ENCODE data around the gene ANO2. TPM values are rescaled to one million over a fixed set of nuclear protein-coding genes. Genes with fewer than 3 reads are reported as not detected.

The ANO2 gene
- total RNA-seq, 1 donor from 2014 or later, result 20.1 TPM

DNA sequence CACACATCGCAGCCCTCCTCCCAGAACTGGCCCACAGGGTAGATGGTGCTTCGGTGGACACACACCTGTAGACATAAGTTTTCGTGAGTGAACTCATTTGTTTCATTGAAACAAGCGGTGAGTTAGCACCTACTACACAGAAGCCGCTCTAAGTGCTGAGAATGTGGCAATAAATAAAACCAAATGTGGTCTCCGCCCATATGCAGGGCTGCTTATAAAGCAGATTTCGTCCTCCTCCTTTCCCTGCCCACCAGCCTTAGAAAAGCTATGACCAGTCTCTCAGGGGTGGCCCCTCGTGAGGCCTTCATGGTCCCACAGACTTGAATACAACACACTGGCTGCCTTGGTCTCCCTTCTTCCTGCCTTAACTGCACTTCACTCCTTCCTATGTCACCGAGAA, 31.1 kb upstream of the ANO2 start:
- Histone ChIP-seq H3K4me1 (no peaks in the 10 kb centered on the region), H3K9me3 (no peaks in the 10 kb centered on the region), H3K27me3 (no peaks in the 10 kb centered on the region), H3K36me3 (no peaks in the 10 kb centered on the region), H3K4me3 (no peak overlapping the region), H3K27ac (no peak overlapping the region)
- DNase-seq (ENCODE audit: low spot score in 2 of 2), result no peak
- intact Hi-C loops (cut with DNase I), result no loop called here
- TF ChIP-seq, protein P1, sequence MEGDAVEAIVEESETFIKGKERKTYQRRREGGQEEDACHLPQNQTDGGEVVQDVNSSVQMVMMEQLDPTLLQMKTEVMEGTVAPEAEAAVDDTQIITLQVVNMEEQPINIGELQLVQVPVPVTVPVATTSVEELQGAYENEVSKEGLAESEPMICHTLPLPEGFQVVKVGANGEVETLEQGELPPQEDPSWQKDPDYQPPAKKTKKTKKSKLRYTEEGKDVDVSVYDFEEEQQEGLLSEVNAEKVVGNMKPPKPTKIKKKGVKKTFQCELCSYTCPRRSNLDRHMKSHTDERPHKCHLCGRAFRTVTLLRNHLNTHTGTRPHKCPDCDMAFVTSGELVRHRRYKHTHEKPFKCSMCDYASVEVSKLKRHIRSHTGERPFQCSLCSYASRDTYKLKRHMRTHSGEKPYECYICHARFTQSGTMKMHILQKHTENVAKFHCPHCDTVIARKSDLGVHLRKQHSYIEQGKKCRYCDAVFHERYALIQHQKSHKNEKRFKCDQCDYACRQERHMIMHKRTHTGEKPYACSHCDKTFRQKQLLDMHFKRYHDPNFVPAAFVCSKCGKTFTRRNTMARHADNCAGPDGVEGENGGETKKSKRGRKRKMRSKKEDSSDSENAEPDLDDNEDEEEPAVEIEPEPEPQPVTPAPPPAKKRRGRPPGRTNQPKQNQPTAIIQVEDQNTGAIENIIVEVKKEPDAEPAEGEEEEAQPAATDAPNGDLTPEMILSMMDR (IDR thresholded peaks at IDR 0.05), result no peak

DNA sequence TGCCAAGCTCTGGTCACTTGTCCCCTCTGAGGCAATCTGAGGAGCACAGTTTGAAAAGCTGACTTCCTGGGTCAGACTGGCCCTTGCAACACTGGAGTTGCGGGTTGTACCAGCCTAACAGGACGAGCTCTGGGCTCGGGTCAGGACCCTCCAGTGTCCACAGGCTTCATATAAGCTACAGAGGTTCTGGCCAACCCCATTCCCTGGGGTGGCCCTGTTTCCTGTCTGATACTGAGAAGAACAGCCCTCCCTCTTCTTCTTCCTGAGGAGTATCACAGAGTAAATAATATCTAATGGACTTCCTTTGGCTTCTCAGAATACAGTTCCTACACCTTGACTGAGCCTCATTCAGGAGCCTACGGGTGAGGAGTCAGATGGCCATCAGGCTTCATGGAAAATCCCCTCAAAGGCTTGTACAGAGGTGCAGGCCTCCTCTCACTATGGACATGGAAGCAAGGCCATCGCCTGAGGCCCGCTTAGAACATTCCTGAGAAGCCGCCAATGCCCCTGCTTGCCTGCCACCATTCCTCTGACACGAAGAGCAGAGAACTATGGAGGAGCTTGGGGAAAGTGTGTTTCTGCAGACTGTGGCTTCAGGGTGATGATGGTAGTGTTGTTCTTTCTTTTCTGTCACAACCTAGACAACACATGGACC, 28.5 kb upstream of the ANO2 start:
- H3K4me3 ChIP-seq, result no peak overlapping the region
- H3K4me1 ChIP-seq, result no peaks in the 10 kb centered on the region
- H3K36me3 ChIP-seq, result no peaks in the 10 kb centered on the region
- H3K9me3 ChIP-seq, result no peaks in the 10 kb centered on the region
- intact Hi-C loops (cut with DNase I), result no loop called here
- no peak for DNase-seq (ENCODE audit: low spot score in 2 of 2)
- TF ChIP-seq, protein P1 (IDR thresholded peaks at IDR 0.05), result no peak
- no peak overlapping the region for H3K27ac ChIP-seq
- no peaks in the 10 kb centered on the region for H3K27me3 ChIP-seq

DNA sequence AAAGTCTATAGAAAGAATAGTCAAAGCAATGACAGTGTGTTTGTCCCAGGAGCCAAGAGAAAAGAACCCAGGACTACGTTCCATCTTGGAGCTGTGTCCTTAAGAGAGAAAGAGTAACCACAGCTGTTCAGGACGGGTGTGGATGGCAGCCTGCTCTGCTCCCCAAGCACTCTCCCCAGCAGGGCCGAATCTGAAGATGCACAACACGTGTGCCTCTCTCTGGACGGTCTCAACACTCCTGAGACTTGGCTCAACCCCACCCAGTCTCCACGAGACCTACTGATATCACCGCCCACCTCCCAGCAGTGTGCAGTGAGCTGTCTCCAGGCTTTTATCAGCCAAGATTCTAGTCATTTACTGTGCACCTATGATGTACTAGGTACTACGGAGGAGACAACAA, 27.3 kb upstream of the ANO2 start:
- H3K27ac ChIP-seq, result no peak overlapping the region
- DNase-seq (ENCODE audit: low spot score in 2 of 2), result no peak
- no peaks in the 10 kb centered on the region for H3K36me3 ChIP-seq
- no peaks in the 10 kb centered on the region for H3K9me3 ChIP-seq
- no peaks in the 10 kb centered on the region for H3K27me3 ChIP-seq
- H3K4me1 ChIP-seq, result no peaks in the 10 kb centered on the region
- intact Hi-C loops (cut with DNase I), result no loop called here
- TF ChIP-seq, protein P1 (IDR thresholded peaks at IDR 0.05), result no peak
- no peak overlapping the region for H3K4me3 ChIP-seq

DNA sequence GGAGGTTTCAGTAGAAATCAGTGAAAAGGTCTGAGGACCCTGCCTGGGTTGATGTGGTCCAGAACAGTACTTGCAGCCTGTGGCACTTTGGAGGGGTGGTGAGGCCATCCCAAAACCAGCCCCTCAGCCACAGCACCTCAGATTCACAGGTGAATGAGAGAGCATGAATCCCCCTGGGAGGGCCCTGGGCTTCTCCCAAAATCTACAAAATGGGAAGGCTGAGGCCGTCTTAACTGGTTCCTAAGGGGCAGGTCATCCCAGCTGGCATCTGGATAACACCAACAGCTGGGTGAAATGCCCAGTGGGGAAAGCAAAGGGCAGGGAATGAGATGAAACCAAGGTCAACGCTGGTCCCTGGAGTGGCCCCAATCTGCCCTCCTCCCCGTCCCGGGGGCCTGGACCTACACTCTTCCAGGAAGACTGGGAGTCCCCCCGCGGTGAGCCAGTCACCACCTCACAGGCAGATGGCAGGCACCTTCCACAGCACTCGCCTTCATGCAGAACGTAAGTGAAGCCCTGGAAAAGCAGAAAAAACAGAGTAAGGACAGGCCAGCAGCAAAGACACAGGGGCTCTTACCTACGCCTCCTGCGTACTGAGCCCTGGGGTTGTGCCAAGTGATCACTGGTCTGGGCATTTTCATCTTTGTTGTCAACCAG, 26.3 kb upstream of the ANO2 start:
- Histone ChIP-seq H3K27ac (no peak overlapping the region), H3K9me3 (no peaks in the 10 kb centered on the region), H3K36me3 (no peaks in the 10 kb centered on the region), H3K4me3 (no peak overlapping the region), H3K4me1 (no peaks in the 10 kb centered on the region), H3K27me3 (no peaks in the 10 kb centered on the region)
- no peak for DNase-seq (ENCODE audit: low spot score in 2 of 2)
- intact Hi-C loops (cut with DNase I), result no loop called here
- TF ChIP-seq, protein P1 (IDR thresholded peaks at IDR 0.05), result no peak

DNA sequence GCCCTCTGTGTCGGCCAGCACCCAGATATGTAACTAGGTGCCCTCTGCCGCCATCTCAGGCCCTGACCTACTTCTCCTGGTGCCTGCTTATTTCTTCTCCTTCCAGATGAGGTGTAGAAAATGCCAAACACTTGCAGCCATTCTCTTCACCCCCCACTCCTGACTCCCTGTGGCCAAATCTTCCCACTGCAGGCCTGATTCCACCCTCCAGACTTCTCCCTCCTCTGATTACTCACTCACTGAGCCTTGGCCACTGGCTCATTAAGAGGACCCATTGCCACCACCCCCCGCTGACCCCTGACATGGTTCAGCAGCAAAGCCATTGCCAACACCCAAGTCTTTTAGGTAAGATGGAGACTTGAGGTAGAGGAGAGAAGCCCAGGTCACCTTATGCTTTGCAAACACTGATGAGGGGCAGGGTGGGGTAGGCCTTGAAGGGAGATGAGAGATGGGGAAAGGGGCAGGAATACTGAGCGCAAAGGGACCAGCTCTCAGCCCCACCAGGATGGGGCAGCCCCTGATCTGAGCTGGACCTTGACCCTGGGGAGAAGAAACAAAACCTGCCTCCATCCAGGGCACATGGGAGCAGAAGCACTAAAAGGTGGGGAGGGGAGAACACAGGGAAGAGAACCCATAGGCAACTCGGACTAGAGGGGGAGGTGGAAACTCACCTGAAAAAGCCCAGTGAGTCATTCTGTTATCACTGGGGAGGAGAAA, 25.1 kb upstream of the ANO2 start:
- H3K4me3 ChIP-seq, result no peak overlapping the region
- no peak overlapping the region for H3K27ac ChIP-seq
- H3K36me3 ChIP-seq, result no peaks in the 10 kb centered on the region
- intact Hi-C loops (cut with DNase I), result no loop called here
- TF ChIP-seq, protein P1 (IDR thresholded peaks at IDR 0.05), result no peak
- no peaks in the 10 kb centered on the region for H3K9me3 ChIP-seq
- H3K27me3 ChIP-seq, result no peaks in the 10 kb centered on the region
- no peaks in the 10 kb centered on the region for H3K4me1 ChIP-seq
- DNase-seq (ENCODE audit: low spot score in 2 of 2), result no peak

Measured in ascending aorta (tissue), 2 donors.